PC-3 (cell line): ENCODE measurements around the gene FBXO9. TPM values are rescaled to one million over a fixed set of nuclear protein-coding genes. Genes with fewer than 3 reads are reported as not detected.

ENCODE experiments used
- ATAC-seq: fragments of 200-7000 bp; cut with Tn5 transposase; 2 replicates; pipeline ENCODE4 v1.9.1; 2020; ENCODE audit warnings: mild to moderate bottlenecking, moderate library complexity
- BruUV-seq: library from RNA; stranded (reverse); fragments of 400-500 nt; replicated peaks from 2 replicates; lab custom pipeline; 2021; lab: Mats Ljungman, UMichigan
- CTCF ChIA-PET: fragments of 300-600 bp; sonication (Branson Sonifier 250); formaldehyde crosslinking; loops from one replicate; lab custom pipeline; 2022; ENCODE audit warnings: antibody characterized with exemption; lab: Charles Lee
- POLR2A ChIA-PET: fragments of 300-600 bp; sonication (Branson Sonifier 250); formaldehyde crosslinking; loops from one replicate; lab custom pipeline; 2022; ENCODE audit warnings: antibody characterized with exemption; ENCODE audit not compliant: unreplicated experiment; lab: Charles Lee
- DNase-seq: peaks from one replicate; pipeline ENCODE4 v3.0.0-alpha.2; 2015
- H2AFZ ChIP-seq: fragments of 300-600 bp; sonication (generic); 2 replicates; pipeline ENCODE4 v1.6.0; 2016; ENCODE audit warnings: antibody characterized with exemption, low read length
- H3F3A ChIP-seq: fragments of 300-600 bp; sonication (generic); one replicate; pipeline ENCODE4 v1.6.0; 2017; ENCODE audit warnings: antibody characterized with exemption, low read length, control low read depth, mild to moderate bottlenecking; ENCODE audit not compliant: unreplicated experiment
- H3K27ac ChIP-seq: fragments of 300-600 bp; sonication (generic); 2 replicates; pipeline ENCODE4 v1.5.1; 2016; ENCODE audit warnings: mild to moderate bottlenecking, low read length
- H3K27me3 ChIP-seq: fragments of 300-600 bp; sonication (generic); 2 replicates; pipeline ENCODE4 v1.6.1; 2016; ENCODE audit warnings: low read length, mixed read lengths
- H3K36me3 ChIP-seq: fragments of 300-600 bp; sonication (generic); 2 replicates; pipeline ENCODE4 v1.6.1; 2016; ENCODE audit warnings: low read depth, mixed run types, low read length, mixed read lengths
- H3K4me1 ChIP-seq: fragments of 300-600 bp; sonication (generic); 2 replicates; pipeline ENCODE4 v1.5.1; 2016; ENCODE audit warnings: low read length; ENCODE audit not compliant: insufficient read depth
- H3K4me2 ChIP-seq: fragments of 300-600 bp; sonication (generic); 2 replicates; pipeline ENCODE4 v1.6.0; 2016; ENCODE audit warnings: low read length
- H3K4me3 ChIP-seq: fragments of 300-600 bp; sonication (generic); 2 replicates; pipeline ENCODE4 v1.5.1; 2016; ENCODE audit warnings: mild to moderate bottlenecking, low read length, mixed read lengths
- H3K79me2 ChIP-seq: fragments of 300-600 bp; sonication (generic); 2 replicates; pipeline ENCODE4 v1.6.1; 2017; ENCODE audit warnings: low read length, mixed read lengths
- H3K9ac ChIP-seq: fragments of 300-600 bp; sonication (generic); 2 replicates; pipeline ENCODE4 v1.6.0; 2016; ENCODE audit warnings: mild to moderate bottlenecking, low read length
- H3K9me2 ChIP-seq: fragments of 300-600 bp; sonication (generic); replicated peaks from 2 replicates; pipeline ENCODE4 v1.6.1; 2016; ENCODE audit warnings: mixed run types, low read length, mixed read lengths
- H3K9me3 ChIP-seq: fragments of 300-600 bp; sonication (generic); 2 replicates; pipeline ENCODE4 v1.6.1; 2016; ENCODE audit warnings: low read length, mixed read lengths
- H4K20me1 ChIP-seq: fragments of 300-600 bp; sonication (generic); 2 replicates; pipeline ENCODE4 v1.6.1; 2016; ENCODE audit warnings: low read length, mixed read lengths
- EZH2 ChIP-seq: fragments of 300-600 bp; sonication (generic); IDR thresholded peaks from one replicate; pipeline ENCODE4 v1.6.1; 2017; ENCODE audit warnings: antibody characterized with exemption, mild to moderate bottlenecking, low read length; ENCODE audit not compliant: unreplicated experiment
- EZH2phosphoT487 ChIP-seq: fragments of 300-600 bp; sonication (generic); IDR thresholded peaks from 2 replicates; pipeline ENCODE4 v1.6.1; 2018; ENCODE audit warnings: mild to moderate bottlenecking, antibody characterized with exemption, low read length, borderline replicate concordance
- intact Hi-C: fragments of 100-400 bp; cut with micrococcal nuclease; formaldehyde crosslinking; loops from 2 replicates; pipeline ENCODE4 v1.9.0; 2023
- total RNA-seq: library from RNA; depleted of rRNA; stranded (reverse); fragments of >200 nt; gene quantifications from 2 replicates; pipeline ENCODE4 v1.2.3, GENCODE V29; 2014
- TF ChIP-seq, protein P1 (sequence below): fragments of 300-600 bp; sonication (generic); conservative IDR thresholded peaks from 2 replicates; pipeline ENCODE4 v1.5.1; 2017; ENCODE audit warnings: antibody characterized with exemption, low read depth, mild to moderate bottlenecking, low read length

Gene FBXO9
- total RNA-seq, 1 experiment from 2014 or later, result 54.6 TPM

- H3K4me3 ChIP-seq, result no peak overlapping the region
- no peak overlapping the region for H3K4me2 ChIP-seq
- H3K79me2 ChIP-seq, result no peaks in the 10 kb centered on the region
- H3F3A ChIP-seq, result peaks cover 3% of the 10 kb centered on the region
- H3K9ac ChIP-seq, result no peak overlapping the region
- intact Hi-C loops, result no loop called here
- ATAC-seq, result no peak
- H3K27me3 ChIP-seq, result no peaks in the 10 kb centered on the region
- H3K9me3 ChIP-seq, result no peaks in the 10 kb centered on the region
- BruUV-seq, result no TSS peak
- ChIA-PET CTCF (no interaction called here), POLR2A (no interaction called here)
- H3K36me3 ChIP-seq, result no peaks in the 10 kb centered on the region
- no peak overlapping the region for H2AFZ ChIP-seq
- H3K4me1 ChIP-seq, result peaks cover 14% of the 10 kb centered on the region
- TF ChIP-seq, protein P1, sequence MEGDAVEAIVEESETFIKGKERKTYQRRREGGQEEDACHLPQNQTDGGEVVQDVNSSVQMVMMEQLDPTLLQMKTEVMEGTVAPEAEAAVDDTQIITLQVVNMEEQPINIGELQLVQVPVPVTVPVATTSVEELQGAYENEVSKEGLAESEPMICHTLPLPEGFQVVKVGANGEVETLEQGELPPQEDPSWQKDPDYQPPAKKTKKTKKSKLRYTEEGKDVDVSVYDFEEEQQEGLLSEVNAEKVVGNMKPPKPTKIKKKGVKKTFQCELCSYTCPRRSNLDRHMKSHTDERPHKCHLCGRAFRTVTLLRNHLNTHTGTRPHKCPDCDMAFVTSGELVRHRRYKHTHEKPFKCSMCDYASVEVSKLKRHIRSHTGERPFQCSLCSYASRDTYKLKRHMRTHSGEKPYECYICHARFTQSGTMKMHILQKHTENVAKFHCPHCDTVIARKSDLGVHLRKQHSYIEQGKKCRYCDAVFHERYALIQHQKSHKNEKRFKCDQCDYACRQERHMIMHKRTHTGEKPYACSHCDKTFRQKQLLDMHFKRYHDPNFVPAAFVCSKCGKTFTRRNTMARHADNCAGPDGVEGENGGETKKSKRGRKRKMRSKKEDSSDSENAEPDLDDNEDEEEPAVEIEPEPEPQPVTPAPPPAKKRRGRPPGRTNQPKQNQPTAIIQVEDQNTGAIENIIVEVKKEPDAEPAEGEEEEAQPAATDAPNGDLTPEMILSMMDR, result no peak
- no peak for TF ChIP-seq EZH2
- TF ChIP-seq EZH2phosphoT487, result no peak
- H4K20me1 ChIP-seq, result no peaks in the 10 kb centered on the region
- H3K9me2 ChIP-seq, result no peaks in the 10 kb centered on the region
- no peak overlapping the region for H3K27ac ChIP-seq
- DNase-seq, result no peak
Observed at GRCh38 chr6:53124131-53124800, 59.1 kb downstream of the FBXO9 start.

GRCh38 chr6:53125276-53125675 is 60.1 kb downstream of the FBXO9 start:
- no peak overlapping the region for H2AFZ ChIP-seq
- DNase-seq, result no peak
- H4K20me1 ChIP-seq, result no peaks in the 10 kb centered on the region
- no peak overlapping the region for H3K4me2 ChIP-seq
- no peak overlapping the region for H3K27ac ChIP-seq
- H3K9ac ChIP-seq, result no peak overlapping the region
- CTCF ChIA-PET, result no interaction called here
- intact Hi-C loops, result no loop called here
- no peaks in the 10 kb centered on the region for H3K79me2 ChIP-seq
- BruUV-seq, result no TSS peak
- POLR2A ChIA-PET, result no interaction called here
- no peaks in the 10 kb centered on the region for H3K36me3 ChIP-seq
- H3F3A ChIP-seq, result no peaks in the 10 kb centered on the region
- H3K9me2 ChIP-seq, result no peaks in the 10 kb centered on the region
- no peaks in the 10 kb centered on the region for H3K9me3 ChIP-seq
- TF ChIP-seq, protein P1, result no peak
- TF ChIP-seq EZH2 (no peak), EZH2phosphoT487 (no peak)
- no peaks in the 10 kb centered on the region for H3K27me3 ChIP-seq
- H3K4me3 ChIP-seq, result no peak overlapping the region
- no peak for ATAC-seq
- peaks cover 6% of the 10 kb centered on the region for H3K4me1 ChIP-seq

GRCh38 chr6:53128842-53129241 is 63.6 kb downstream of the FBXO9 start:
- ATAC-seq (no peak), DNase-seq (no peak)
- Histone ChIP-seq H3K79me2 (no peaks in the 10 kb centered on the region), H3K9ac (no peak overlapping the region), H3K27ac (no peak overlapping the region), H3K4me1 (no peaks in the 10 kb centered on the region), H3K36me3 (no peaks in the 10 kb centered on the region), H4K20me1 (no peaks in the 10 kb centered on the region), H3K4me3 (no peak overlapping the region), H3K9me3 (no peaks in the 10 kb centered on the region), H3K4me2 (no peak overlapping the region), H3K9me2 (no peaks in the 10 kb centered on the region), H2AFZ (no peak overlapping the region), H3F3A (no peaks in the 10 kb centered on the region), H3K27me3 (no peaks in the 10 kb centered on the region)
- no TSS peak for BruUV-seq
- no peak for TF ChIP-seq EZH2phosphoT487
- no peak for TF ChIP-seq EZH2
- TF ChIP-seq, protein P1, result no peak
- ChIA-PET POLR2A (no interaction called here), CTCF (no interaction called here)
- intact Hi-C loops, result no loop called here
